ENCODE data around the gene MRPL44.

- TF ChIP-seq CTCF (IDR thresholded peaks at IDR 0.05) (no peak), POLR2A (IDR thresholded peaks at IDR 0.05) (no peak), POLR2AphosphoS5 (IDR thresholded peaks at IDR 0.05) (no peak)
Measured at GRCh38 chr2:223997938-223998337, 40.7 kb downstream of the MRPL44 start.
